Neutrophil (primary cell): ENCODE data around the gene GARIN5B.

Source experiments
- H3K27ac ChIP-seq: fragments of 200-600 bp; sonication (generic); 2 replicates; pipeline ENCODE4 v1.5.1; 2016; ENCODE audit warnings: mild to moderate bottlenecking, moderate library complexity
- H3K27me3 ChIP-seq: fragments of 200-600 bp; sonication (generic); 2 replicates; pipeline ENCODE4 v1.6.0; 2016; ENCODE audit warnings: mild to moderate bottlenecking
- H3K36me3 ChIP-seq: fragments of 200-600 bp; sonication (generic); 2 replicates; pipeline ENCODE4 v1.5.1; 2017
- H3K4me1 ChIP-seq, 2 experiments: fragments of 200-600 bp in 1 of 2; sonication (generic) in 1 of 2; 1 replicate in 1 of 2; 2 replicates in 1 of 2; pipeline versions ENCODE4 v1.5.1 to v1.6.1; 2013 to 2016; ENCODE audit warnings: low read depth in 1 of 2, low read length in 1 of 2, mild to moderate bottlenecking in 1 of 2, moderate library complexity in 1 of 2; ENCODE audit not compliant: control insufficient read depth in 1 of 2, insufficient read depth in 1 of 2
- H3K4me3 ChIP-seq, 2 experiments: fragments of 200-600 bp in 1 of 2; sonication (generic) in 1 of 2; 1 replicate in 1 of 2; 2 replicates in 1 of 2; pipeline ENCODE4 v1.5.1; 2013 to 2016; ENCODE audit warnings: low read depth in 1 of 2, low read length in 1 of 2, mild to moderate bottlenecking in 1 of 2, moderate library complexity in 1 of 2
- H3K9me3 ChIP-seq: fragments of 200-600 bp; sonication (generic); 2 replicates; pipeline ENCODE4 v1.5.1; 2016
- TF ChIP-seq, protein P1 (sequence below): fragments of 200-600 bp; sonication (generic); IDR thresholded peaks from 2 replicates; pipeline ENCODE4 v1.5.1; 2016; ENCODE audit warnings: antibody characterized with exemption

The GARIN5B gene

DNA sequence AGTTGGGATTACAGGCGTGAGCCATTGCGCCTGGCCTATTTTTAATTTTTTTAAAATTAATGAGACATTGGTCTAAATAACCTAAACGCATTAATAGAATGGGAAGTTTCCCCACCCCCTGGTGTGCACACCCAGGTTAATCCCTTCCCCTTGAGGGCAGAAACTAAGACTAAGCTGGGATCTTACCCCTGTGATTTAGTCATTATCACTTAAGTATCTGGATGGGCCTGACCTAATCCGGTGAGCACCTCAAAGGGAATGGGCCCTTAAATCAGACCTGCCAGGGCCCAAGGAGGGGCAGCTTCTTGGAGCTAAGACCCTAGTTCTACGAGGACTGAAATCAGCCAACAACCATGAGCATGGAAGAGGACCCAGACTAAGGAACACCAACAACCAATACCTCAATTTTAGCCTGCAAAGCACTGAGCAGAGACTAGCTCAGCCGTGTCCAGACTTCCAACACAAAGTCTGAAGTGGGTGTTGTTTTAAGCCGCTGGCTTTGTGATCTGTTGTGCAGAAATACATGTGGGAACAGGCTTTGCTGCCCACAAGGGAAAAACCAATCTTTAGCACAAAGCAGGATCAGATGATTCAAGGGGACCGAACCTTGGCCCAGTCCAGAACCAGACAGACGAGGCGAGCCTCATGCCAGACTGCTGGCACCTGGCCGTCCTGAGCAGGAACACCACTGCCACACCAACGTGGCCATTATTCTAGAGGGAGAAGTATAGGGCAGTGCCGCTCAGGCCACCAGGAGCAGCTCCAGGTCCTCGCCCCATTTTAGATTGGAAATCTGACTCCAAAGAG lies 37.4 kb upstream of the GARIN5B start:
- H3K9me3 ChIP-seq = no peaks in the 10 kb centered on the region
- peaks cover 38% of the 10 kb centered on the region for H3K36me3 ChIP-seq
- H3K27me3 ChIP-seq = no peaks in the 10 kb centered on the region
- H3K27ac ChIP-seq = no peak overlapping the region
- peaks cover 23 to 25% of the 10 kb centered on the region in 2 experiments for H3K4me1 ChIP-seq
- TF ChIP-seq, protein P1, sequence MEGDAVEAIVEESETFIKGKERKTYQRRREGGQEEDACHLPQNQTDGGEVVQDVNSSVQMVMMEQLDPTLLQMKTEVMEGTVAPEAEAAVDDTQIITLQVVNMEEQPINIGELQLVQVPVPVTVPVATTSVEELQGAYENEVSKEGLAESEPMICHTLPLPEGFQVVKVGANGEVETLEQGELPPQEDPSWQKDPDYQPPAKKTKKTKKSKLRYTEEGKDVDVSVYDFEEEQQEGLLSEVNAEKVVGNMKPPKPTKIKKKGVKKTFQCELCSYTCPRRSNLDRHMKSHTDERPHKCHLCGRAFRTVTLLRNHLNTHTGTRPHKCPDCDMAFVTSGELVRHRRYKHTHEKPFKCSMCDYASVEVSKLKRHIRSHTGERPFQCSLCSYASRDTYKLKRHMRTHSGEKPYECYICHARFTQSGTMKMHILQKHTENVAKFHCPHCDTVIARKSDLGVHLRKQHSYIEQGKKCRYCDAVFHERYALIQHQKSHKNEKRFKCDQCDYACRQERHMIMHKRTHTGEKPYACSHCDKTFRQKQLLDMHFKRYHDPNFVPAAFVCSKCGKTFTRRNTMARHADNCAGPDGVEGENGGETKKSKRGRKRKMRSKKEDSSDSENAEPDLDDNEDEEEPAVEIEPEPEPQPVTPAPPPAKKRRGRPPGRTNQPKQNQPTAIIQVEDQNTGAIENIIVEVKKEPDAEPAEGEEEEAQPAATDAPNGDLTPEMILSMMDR = no peak
- H3K4me3 ChIP-seq = no peak overlapping the region

DNA sequence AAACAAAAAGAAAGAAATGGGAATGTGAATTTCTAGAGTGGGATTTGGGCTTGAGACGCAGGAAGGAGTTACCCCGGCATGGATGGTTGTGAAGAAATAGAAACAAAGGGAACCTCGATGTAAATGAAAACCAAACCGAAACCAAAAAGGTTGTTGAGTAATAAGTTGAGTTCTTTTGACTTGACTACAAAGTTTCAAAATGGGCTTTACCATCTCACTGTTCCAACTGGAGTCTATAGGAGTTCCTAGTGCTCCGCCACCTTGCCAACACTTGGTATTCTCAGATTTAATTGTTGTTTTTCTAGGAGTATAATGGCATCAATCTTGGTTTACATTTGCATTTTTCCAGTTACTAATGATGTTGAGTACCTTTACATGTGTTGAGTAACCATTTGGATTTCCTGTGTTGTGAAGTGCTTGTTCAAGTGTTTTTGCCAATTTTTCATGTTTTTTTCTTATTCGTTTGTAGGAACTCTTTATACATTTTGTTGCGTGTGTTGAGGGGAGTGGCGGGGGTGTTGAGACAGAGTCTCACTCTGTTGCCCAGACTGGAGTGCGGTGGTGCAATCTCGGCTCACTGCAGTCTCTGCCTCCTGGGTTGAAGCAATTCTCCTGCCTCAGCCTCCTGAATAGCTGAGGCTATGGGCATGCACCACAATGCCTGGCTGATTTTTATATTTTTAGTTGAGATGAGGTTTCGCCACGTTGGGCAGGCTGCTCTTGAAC lies 35.3 kb upstream of the GARIN5B start:
- no peaks in the 10 kb centered on the region for H3K9me3 ChIP-seq
- H3K36me3 ChIP-seq = peaks cover 29% of the 10 kb centered on the region
- peak overlapping the region; percentile 78 for H3K27ac ChIP-seq
- H3K4me1 ChIP-seq = peaks cover 22 to 24% of the 10 kb centered on the region in 2 experiments
- TF ChIP-seq, protein P1 = no peak
- peak overlapping the region; percentile 44 to 55 for H3K4me3 ChIP-seq
- no peaks in the 10 kb centered on the region for H3K27me3 ChIP-seq

- TF ChIP-seq, protein P1 = no peak
These were observed 30.0 kb upstream of the GARIN5B start for GRCh38 chr19:55392820-55393761.

GRCh38 chr19:55391702-55392615 lies 28.9 kb upstream of the GARIN5B start:
- H3K9me3 ChIP-seq = no peaks in the 10 kb centered on the region
- H3K4me1 ChIP-seq = peaks cover 16 to 19% of the 10 kb centered on the region in 2 experiments
- peaks cover 44% of the 10 kb centered on the region for H3K36me3 ChIP-seq
- TF ChIP-seq, protein P1 = no peak
- H3K27ac ChIP-seq = no peak overlapping the region
- no peaks in the 10 kb centered on the region for H3K27me3 ChIP-seq
- no peak overlapping the region for H3K4me3 ChIP-seq

More at GRCh38 chr19:55392820-55393761, 30.0 kb upstream of the GARIN5B start:
- Histone ChIP-seq H3K9me3 (no peaks in the 10 kb centered on the region), H3K27me3 (no peaks in the 10 kb centered on the region), H3K4me3 (no peak overlapping the region), H3K4me1 (peaks cover 11 to 12% of the 10 kb centered on the region in 2 experiments), H3K36me3 (peaks cover 34% of the 10 kb centered on the region), H3K27ac (no peak overlapping the region)
